SK-MEL-5 (cell line): ENCODE results near the gene COX19. TPM values are rescaled to one million over a fixed set of nuclear protein-coding genes. Genes with fewer than 3 reads are reported as not detected.
"Not testable (repeated sequence)": the region's sequence is repeated elsewhere in the genome, so short reads cannot be mapped to it uniquely, and the experiment has no call there.

Experiments used
- DNase-seq: peaks from one replicate; pipeline ENCODE4 v3.0.0-alpha.2; 2016; ENCODE audit warnings: low read depth, low spot score
- in situ Hi-C: cut with HindIII; loops from 2 replicates; pipeline ENCODE4 v1.10.0; 2016; ENCODE audit warnings: low sequenced_read_pairs, high pct_unique_total_duplicates, low pct_unique_long_range_greater_than_20kb
- total RNA-seq: library from RNA; depleted of rRNA; stranded (reverse); fragments of >200 nt; shearing (Covaris generic); gene quantifications from 2 replicates; pipeline ENCODE4 v1.2.3, GENCODE V29; 2014

The COX19 gene
- total RNA-seq, 1 experiment from 2014 or later = 12.9 TPM

DNA sequence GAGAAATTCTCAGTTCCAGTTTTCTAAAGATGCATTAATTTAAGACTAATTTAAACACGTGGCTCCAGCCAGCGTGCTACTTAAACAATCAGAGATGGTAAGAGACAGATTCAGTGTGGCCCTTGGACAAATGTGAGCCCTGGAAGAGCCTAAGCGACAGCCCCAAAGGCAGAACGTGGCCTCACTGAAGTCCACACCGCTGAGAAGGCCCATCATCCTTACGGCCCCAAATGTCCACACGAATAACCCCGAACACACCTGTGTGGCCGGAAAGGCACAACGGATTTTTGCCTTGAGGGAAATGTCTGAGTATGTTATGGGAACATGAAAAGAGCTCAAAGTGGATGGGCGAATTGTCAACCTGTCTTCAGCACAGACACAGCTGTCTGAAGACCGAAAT lies 3.2 kb downstream of the COX19 start:
- no peak for DNase-seq
- in situ Hi-C loops = no loop called here

DNA sequence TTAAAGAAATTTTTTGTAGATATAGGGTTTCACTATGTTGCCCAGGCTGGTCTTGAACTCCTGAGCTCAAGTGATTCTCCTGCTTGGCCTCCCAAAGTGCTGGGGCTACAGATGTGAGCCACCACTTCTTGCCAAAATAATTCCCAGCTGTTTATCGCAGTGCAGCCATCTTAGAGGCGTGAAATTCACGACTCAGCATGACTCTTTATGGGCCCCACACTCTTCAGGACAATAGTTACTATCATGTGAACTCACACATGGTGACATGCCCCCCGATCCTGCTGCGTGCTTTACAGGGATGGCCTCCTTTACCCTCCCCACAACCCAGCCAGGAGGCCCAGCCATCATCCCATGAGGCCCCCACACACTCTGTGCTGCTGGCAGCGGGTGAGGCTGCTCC lies 4.6 kb downstream of the COX19 start:
- in situ Hi-C loops = no loop called here
- DNase-seq = no peak

DNA sequence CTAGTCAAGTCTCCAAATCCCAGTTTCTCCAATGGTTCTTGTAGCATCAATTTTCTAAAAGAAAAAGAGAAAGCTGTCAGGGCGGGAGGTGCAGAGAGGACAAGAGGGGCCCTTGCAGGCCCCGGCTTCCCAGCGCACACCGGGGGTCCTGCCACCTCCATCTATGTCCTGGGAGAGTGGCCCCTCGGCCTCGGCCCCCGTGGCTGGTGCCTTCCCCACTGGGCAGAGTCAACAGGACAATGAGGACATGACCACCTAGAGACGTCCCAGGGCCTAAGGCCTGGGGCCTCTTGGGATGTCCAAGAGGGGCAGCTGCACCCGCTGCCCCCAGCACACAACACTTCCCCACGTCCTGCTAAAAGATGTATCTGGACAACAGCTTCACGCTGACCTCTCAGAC lies 5.9 kb downstream of the COX19 start:
- in situ Hi-C loops = no loop called here
- DNase-seq = no peak

DNA sequence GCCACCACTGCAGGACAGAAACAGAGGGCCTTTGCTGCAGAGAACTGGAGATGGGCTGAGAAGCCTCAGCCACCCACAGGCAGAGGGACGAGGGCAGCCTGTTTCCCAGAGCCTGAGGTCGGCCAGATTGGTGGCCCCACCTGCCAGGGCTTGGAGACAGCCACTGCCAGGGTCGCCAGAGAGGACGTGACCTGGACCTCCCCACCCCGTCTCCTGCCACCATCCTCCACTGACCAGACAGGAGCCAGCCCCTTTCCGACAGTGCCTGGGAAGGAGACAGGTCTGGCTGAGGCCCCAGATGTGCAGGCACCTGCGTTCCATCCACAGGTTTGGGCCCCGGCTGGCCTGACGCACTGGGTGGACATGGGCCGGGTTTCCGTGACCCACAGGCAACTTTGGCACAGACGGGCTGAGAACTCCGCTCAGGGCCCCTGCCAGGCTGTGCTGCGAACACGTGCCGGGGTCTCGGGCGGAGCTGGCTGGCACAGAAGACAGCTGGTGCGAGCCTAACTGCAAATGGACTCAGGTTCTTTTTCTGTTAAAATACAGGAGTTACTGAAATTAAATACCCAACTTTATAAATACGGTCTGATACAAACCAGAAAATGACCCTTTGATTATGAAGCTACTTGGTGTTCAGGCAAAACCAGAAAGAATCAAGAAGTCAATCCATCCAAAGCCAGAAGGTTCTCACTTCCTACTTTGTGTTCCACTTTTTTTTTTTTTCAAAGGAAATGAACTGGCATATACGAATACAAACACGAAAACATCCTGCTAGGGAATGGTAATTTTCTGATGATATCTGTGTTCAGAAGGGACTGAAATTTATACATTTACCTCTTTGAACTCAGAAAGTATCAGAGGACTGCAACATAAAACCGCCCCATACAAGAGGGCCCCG lies 6.9 kb downstream of the COX19 start:
- in situ Hi-C loops = no loop called here
- DNase-seq = no peak

DNA sequence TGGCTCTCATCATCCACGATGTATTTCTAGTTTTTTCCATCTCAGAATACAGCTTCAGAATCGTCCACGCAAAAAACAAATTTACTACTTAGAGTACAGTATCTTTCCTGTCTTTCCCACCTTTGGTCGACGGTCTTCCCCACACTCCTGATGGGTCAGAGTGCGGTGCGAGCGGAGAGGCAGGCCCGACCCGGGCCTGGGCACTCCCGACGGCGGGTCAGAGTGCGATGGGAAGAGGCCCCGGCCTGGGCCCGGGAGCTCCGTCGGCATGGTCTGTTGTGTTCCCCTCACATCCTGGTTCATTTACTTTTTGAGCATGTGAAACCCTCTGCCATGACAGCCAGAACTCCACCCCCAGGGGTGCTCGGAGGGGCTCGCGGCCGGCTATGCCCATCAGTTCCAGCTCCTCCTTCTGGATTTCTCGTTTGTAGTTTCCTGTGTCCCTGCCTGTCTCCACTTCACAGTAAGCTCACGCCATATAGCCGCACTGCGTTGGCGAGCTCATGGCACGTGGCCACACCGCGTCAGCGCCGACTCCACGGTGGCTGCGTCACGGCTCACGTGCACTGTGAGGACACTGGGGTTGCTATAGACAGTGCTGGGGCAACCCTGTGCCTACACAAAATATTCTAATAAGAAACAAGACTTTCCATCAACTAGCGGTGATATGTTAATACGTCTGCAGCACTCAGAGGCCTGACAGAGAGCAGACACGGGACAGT lies 7.8 kb downstream of the COX19 start:
- no peak for DNase-seq
- in situ Hi-C loops = no loop called here

DNA sequence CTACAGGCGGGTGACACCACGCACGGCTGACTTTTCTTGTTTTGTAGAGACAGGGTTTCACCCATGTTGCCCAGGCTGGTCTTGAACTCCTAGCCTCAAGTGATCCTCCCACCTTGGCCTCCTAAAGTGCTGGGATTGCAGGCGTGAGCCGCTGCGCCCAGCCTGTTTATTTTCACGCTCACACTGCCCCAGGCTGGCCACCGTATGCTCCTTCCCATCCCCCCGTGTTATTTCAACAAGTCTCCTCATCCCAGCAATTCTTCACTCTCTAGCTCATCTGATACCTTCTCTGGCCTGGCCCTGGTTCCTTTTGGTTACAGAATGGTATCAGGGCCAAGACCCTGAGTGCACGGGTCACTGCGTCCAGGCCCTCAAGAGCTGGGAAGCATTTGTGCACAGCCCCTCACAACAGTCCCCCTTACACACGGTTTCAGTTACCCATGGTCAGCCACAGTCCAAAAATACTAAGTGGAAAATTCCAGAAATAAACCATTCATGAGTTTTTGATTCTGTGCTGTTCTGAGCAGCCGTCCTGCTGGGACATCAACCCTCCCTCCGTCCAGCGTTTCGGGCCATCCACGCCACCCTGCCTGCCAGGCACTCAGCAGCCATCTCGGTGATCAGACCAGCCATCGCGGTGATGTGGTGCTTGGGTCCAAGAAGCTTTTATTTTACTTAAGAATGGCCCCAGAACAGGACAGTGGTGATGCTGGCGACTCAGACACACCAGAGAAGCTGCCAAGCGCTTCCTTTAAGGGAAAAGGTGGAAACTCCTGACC lies 8.9 kb downstream of the COX19 start:
- DNase-seq = no peak
- in situ Hi-C loops = no loop called here

DNA sequence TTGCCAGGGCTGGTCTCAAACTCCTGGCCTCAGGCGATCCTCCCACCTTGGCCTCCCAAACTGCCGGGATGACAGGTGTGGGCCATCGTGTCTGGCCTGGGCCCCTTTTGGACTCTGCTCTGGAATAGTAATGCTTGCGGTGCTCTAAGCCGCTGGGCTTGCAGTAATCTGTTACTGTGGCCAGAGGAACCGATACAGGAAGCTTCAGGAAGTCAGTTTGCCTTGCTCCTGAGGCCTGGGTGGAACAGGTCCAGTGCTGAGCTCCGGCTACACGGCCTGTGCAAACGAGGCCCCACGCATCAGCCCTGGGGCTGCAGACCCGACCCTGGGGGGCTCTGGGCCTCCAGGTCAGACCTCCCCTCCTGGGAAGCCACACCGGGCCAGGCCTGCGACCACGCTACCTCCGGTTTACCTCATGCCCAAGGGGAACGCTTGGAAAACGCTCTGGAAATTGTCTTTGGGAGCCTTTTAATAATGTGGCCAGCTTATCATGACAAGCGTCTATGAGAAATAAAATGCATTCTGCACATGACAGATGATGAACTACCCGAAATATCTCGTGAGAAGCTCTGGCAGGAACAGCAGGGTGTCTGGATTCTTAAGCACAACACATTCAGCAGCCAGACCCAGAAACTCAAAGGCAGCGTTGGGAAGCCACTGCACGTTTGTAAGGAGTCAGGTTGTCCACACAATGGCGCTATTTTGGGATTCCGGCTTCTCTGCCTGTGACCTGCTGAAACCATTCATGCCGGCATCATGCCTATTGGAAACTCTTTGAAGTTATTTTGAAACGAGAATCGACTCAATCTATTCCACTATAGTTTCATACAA lies 10.7 kb downstream of the COX19 start:
- in situ Hi-C loops = no loop called here
- DNase-seq = peak; percentile 83

DNA sequence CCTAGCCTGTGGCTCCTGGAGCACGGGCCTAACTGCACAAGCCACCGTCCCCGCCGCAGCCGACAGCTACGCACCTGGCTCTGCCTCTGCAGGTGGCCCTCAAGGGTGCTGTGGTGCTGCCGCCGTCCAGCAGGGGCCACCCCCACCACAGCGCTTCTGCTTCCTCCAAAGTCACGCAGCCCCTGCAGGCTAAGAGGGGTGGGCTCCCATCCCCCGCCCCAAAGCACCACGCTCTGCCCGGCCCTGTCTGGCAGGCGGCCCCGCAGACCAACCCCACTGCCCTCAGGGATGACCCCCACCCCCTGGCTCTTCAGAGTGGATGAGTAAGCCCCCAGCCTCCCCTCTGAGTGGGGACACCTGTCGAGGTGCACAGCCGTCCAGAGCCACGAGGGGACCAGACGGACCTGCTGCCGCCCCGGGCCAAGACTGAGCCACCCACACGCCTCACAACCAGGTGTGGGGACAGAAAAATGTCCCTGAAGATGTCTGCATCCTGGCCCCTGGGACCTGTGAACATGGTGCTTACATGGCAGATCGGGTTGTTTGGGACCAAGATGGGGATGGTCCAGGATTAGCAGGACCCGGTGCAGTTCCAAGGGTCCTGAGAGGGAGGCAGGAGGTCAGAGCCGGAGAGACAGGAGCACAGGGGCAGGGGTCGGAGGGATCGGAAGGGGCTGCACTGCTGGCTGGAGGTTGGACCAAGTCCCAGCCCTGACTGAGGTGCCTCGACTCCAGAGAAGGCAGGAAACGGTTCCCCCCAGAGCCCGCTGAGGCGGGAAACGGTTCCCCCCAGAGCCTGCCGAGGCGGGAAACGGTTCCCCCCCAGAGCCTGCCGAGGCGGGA lies 11.9 kb downstream of the COX19 start:
- no peak for DNase-seq
- in situ Hi-C loops = no loop called here

DNA sequence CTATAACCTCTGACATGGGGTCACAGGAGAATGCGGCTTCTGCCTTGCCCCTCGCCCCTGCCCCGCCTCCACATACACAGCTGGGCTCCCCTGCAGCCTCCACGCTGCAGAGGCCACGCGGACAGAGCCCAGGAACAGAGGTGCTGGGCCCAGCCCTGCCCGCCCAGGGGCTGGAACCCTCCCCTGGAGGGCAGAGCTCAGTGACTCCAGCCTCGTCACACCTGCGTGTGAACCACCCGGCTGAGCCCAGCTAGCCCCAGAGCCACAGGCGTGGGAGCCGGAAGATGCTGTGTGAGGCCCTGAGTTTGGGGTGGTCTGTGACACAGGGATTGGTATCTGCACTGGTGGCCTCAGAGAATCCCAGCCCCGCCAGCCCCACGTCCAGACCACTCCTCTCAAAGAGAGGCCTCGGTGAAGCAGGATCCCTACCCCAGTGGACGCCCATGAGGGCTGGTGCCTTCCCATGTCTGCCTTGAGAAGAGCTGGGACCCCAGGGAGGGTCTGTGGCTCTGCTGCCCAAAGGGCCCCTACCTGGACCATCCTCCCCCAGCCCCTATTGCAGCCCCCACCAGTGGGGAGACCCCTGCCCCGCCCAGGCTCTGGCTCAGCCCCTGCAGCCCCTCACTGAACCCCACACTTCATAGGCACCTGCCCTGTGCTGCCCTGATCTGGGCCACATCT lies 12.8 kb downstream of the COX19 start:
- in situ Hi-C loops = no loop called here
- DNase-seq = no peak

DNA sequence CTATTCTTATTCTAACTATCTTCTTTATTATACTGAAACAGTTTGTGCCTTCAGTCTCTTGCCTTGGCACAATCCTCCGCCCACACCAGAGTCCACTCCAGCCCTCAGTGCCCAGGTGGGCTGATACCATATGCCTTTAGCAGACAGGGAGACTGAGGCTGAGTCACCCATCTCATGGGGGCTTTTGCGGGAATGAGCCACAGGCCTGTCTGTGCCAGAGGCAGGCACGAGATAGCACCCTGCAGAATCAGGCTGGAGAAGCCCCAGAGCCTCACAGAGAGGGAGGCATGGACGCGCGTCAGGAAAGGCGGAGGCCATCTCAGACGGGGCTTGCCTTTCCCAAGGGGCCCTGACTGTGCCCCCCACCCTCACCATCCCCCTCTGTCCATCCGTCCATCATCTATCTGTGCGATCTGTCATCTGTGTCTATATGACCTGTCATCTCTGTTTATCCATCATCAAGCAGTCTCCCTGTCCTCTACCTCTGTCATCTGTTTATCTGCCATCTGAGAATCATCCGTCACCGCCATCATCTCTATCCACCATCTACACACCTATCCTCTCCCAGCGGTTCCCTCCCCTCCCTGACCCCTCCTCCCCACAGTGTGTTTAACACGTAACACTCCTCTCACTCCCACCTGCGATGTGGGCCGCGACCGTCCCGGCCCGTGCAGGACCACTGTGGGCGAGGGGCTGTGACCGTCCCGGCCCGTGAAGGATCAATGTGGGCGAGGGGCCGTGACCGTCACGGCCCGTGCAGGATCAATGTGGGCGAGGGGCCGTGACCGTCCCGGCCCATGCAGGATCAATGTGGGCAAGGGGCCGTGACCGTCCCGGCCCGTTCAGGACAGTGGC lies 13.6 kb downstream of the COX19 start:
- DNase-seq = no peak
- in situ Hi-C loops = no loop called here

DNA sequence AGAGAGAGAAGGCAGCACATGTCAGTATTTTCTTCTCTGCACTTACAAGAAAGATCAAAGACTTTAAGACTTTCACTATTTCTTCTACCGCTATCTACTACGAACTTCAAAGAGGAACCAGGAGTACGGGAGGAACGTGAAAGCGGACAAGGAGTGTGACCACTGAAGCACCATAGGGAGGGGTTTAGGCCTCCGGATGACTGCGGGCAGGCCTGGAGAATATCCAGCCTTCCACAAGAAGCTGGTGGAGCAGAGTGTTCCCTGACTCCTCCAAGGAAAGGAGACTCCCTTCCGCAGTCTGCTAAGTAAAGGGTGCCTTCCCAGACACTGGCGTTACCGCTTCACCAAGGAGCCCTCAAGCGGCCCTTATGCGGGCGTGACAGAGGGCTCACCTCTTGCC lies 14.4 kb downstream of the COX19 start:
- DNase-seq, in situ Hi-C loops: not testable (repeated sequence)

DNA sequence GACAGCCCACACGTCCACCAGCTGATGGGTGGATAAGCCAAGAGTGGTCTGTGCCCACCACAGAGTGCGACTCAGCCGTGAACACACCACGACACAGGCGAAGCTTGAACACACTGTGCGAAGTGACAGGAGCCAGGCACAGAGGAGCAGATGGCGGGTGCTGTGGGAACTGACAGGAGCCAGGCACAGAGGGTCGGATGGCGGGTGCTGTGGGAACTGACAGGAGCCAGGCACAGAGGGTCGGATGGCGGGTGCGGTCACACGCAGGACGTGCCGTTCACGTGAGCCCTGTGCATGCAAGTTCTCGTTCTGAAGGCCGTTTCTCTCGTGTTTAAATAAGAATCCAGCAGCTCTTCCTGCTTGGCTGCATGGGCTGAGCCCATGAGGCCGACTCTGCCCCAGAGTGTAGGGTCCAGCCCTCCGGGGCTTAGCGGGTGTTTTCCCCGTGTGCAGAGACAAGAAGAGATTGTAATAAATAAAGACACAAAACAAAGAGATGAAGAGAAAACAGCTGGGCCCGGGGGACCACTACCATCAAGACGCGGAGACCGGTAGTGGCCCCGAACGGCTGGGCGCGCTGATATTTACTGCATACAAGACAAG lies 15.0 kb downstream of the COX19 start:
- no peak for DNase-seq
- in situ Hi-C loops = no loop called here

DNA sequence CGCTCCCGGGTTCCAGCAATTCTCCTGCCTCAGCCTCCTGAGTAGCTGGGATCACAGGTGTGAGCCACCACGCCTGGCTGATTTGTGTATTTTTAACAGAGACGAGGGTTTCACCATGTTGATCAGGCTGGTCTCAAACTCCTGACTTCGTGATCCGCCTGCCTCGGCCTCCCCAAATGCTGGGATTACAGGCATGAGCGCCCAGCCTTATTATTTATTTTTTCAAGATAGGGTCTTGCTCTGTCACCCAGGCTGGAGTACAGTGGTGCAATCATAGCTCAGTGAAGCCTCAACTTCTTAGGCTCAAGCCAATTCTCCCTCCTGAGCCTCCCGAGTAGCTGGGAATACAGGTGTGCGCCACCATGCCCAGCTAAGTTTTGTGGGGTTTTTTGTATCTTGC lies 15.6 kb downstream of the COX19 start:
- DNase-seq, in situ Hi-C loops: not testable (repeated sequence)

DNA sequence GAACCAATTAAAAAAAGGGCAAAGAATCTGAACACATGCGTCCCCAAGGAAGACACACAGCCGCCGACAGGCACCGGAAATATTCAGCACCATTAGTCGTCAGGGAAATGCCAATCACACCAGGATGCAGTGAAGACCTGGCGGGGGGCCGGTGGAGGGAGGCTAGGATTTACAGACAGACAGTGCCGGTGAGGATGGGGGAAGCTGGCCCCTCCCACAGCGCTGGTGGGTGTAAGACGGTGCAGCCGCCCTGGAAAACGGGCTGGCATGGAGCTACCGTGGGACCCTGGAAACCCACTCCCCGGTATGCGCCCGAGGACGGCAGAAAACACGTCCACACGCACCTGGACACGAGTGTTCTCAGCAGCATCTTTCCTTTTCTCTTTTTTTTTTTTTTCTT lies 16.1 kb downstream of the COX19 start:
- no peak for DNase-seq
- in situ Hi-C loops = no loop called here
